Body of pancreas (tissue), 4 donors: ENCODE results near the gene ARHGEF37.

Experiments
- POLR2A ChIP-seq, 3 donors: fragments of 450-650 bp; IDR thresholded peaks; one replicate each; pipeline ENCODE4 v1.6.1; 2016; ENCODE audit warnings: antibody characterized with exemption in 3 of 3, mild to moderate bottlenecking in 2 of 3
- TF ChIP-seq, protein P1 (sequence below), 7 experiments: fragments of 450-650 bp in 4 of 7; fragments of 200-600 bp in 3 of 7; sonication (generic) in 3 of 7; IDR thresholded peaks; one replicate each; pipeline ENCODE4 v1.5.1; 2016 to 2019; ENCODE audit warnings: antibody characterized with exemption in 7 of 7

DNA sequence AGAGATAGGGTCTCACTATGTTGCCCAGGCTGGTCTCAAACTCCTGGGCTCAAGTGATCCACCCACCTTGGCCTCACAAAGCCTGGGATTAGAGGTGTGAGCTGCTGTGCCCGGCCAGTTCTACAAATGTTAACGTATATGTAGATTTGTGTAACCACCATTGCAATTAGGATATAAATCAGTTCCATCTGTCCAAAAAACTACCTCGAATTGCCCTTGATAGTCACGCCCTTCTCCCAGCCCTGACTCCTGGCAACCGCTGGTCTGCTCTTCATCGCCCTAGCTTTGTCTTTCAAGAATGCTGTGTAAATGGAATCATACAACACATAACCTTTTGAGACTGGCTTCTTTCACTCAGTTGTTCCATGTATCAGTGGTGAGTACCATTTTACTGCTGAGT lies 102.7 kb downstream of the ARHGEF37 start:
- TF ChIP-seq POLR2A (IDR thresholded peaks at IDR 0.05): no peak
- TF ChIP-seq, protein P1, sequence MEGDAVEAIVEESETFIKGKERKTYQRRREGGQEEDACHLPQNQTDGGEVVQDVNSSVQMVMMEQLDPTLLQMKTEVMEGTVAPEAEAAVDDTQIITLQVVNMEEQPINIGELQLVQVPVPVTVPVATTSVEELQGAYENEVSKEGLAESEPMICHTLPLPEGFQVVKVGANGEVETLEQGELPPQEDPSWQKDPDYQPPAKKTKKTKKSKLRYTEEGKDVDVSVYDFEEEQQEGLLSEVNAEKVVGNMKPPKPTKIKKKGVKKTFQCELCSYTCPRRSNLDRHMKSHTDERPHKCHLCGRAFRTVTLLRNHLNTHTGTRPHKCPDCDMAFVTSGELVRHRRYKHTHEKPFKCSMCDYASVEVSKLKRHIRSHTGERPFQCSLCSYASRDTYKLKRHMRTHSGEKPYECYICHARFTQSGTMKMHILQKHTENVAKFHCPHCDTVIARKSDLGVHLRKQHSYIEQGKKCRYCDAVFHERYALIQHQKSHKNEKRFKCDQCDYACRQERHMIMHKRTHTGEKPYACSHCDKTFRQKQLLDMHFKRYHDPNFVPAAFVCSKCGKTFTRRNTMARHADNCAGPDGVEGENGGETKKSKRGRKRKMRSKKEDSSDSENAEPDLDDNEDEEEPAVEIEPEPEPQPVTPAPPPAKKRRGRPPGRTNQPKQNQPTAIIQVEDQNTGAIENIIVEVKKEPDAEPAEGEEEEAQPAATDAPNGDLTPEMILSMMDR (IDR thresholded peaks at IDR 0.05): no peak
